Stomach smooth muscle (tissue), 2 donors: Measurements from ENCODE around the gene METTL14.
"Not testable (repeated sequence)": the region's sequence is repeated elsewhere in the genome, so short reads cannot be mapped to it uniquely, and the experiment has no call there.

Experiments used
- H3K27ac ChIP-seq: one replicate; pipeline ENCODE4 v1.7.0; 2013; ENCODE audit warnings: mild to moderate bottlenecking, low read length, inconsistent platforms
- H3K27me3 ChIP-seq, 2 donors: one replicate each; pipeline ENCODE4 v1.7.0; 2013; ENCODE audit warnings: low read length in 2 of 2; ENCODE audit not compliant: insufficient read depth in 2 of 2, control insufficient read depth in 1 of 2
- H3K36me3 ChIP-seq, 2 donors: one replicate each; pipeline ENCODE4 v1.7.0; 2013; ENCODE audit warnings: low read length in 2 of 2; ENCODE audit not compliant: control insufficient read depth in 2 of 2, insufficient read depth in 2 of 2
- H3K4me1 ChIP-seq: one replicate; pipeline ENCODE4 v1.7.0; 2013; ENCODE audit warnings: low read length; ENCODE audit not compliant: control insufficient read depth, insufficient read depth
- H3K4me3 ChIP-seq, 2 donors: one replicate each; pipeline ENCODE4 v1.7.0; 2013; ENCODE audit warnings: low read length in 2 of 2
- H3K9ac ChIP-seq, 2 donors: one replicate each; pipeline ENCODE4 v1.7.0; 2013; ENCODE audit warnings: low read length in 2 of 2, mild to moderate bottlenecking in 1 of 2
- H3K9me3 ChIP-seq, 2 donors: one replicate each; pipeline ENCODE4 v1.7.0; 2013; ENCODE audit warnings: low read length in 2 of 2; ENCODE audit not compliant: control insufficient read depth in 2 of 2
- donor health status: healthy.
- donor health status: Pancreatic carcinoma.

The METTL14 gene

GRCh38 chr4:118684873-118685811, at the start of gene METTL14:
METTL14 (plus strand) TSS chr4:118685392; CDS start chr4:118685535, 143 bp downstream.
- peak within 1 kb of the TSS; percentile 84 to 97 for H3K9ac ChIP-seq
- no peaks in the 10 kb centered on the region for H3K27me3 ChIP-seq
- H3K36me3 ChIP-seq, result peaks cover 3 to 7% of the 10 kb centered on the region in 2 donors
- peaks cover 3% of the 10 kb centered on the region for H3K4me1 ChIP-seq
- H3K4me3 ChIP-seq, result peak within 1 kb of the TSS; percentile 94 to 95
- peak within 1 kb of the TSS; percentile 89 for H3K27ac ChIP-seq
- H3K9me3 ChIP-seq, result no peaks in the 10 kb centered on the region

DNA sequence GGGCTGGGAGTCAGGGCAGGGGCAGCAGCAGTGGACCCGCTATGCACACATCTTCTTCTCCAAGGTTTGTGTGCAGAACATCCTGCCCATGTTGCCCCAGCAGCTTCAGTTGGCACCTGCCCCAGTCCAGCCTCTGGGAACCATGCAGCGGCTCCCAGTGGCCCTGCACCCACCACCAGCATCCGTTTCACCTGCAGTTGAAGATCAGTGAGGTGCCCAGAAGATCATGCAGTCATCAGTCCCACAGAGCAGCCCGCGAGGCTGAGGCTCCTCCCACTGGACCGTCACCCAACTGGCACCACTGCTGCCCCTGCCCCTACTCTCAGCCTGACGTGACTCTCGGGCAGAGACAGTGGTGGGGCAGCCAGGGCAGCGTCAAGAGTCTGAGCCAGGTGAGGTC, 49.1 kb upstream of the METTL14 start:
- H3K27ac ChIP-seq, H3K27me3 ChIP-seq, H3K36me3 ChIP-seq, H3K4me1 ChIP-seq, H3K9ac ChIP-seq, H3K4me3 ChIP-seq, H3K9me3 ChIP-seq: not testable (repeated sequence)

DNA sequence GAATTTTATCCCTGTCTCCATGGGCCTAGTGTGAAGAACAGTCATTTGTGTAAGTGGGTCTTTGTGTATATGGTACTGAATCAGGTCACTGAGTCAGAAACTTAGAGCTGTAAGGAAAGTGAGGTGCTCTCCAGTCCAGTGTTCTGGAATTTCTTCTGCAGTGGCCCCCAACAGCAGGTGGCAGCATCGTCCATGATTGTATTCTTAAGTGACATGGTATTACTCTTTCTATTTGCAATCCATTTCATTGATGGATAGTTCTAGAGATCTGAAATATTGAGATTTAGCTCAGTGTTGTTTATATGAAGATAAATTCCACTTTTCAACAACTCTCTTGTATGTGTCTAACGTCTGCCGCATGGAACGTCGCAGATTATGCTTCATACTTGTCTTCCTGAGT, 20.5 kb upstream of the METTL14 start:
- H3K4me1 ChIP-seq, H3K27me3 ChIP-seq, H3K4me3 ChIP-seq, H3K9me3 ChIP-seq, H3K36me3 ChIP-seq, H3K9ac ChIP-seq, H3K27ac ChIP-seq: not testable (repeated sequence)

- not testable (repeated sequence) for H3K9me3 ChIP-seq, H3K27ac ChIP-seq, H3K9ac ChIP-seq, H3K36me3 ChIP-seq, H3K4me3 ChIP-seq, H3K27me3 ChIP-seq, H3K4me1 ChIP-seq
These were observed 16.0 kb upstream of the METTL14 start for GRCh38 chr4:118669220-118669619.

DNA sequence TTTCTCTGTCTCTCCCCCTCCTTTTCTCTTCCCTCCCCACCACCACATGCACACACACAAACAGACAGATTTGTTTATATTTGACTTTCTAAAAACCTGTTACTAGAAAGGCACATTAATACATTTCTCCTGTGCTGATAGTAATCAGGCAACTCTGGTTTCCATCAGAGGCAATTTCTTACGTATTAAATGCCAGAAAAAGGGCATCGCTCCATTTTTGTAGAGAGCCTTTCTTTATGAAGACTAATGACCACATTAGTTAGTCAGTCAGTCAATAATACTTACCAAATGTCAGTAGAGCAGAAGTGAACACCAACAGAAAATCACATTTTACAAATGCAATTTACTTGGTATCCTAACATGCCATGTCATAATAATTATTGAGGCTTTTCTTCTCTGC, 14.2 kb upstream of the METTL14 start:
- not testable (repeated sequence) for H3K9me3 ChIP-seq, H3K4me1 ChIP-seq, H3K27ac ChIP-seq, H3K4me3 ChIP-seq, H3K9ac ChIP-seq, H3K27me3 ChIP-seq, H3K36me3 ChIP-seq

- no peaks in the 10 kb centered on the region for H3K4me1 ChIP-seq
- no peaks in the 10 kb centered on the region for H3K27me3 ChIP-seq
- no peak overlapping the region for H3K9ac ChIP-seq
- no peak overlapping the region for H3K4me3 ChIP-seq
- no peaks in the 10 kb centered on the region for H3K36me3 ChIP-seq
- no peak overlapping the region for H3K27ac ChIP-seq
- no peaks in the 10 kb centered on the region for H3K9me3 ChIP-seq
These were observed 9.1 kb upstream of the METTL14 start for GRCh38 chr4:118676128-118676527.

DNA sequence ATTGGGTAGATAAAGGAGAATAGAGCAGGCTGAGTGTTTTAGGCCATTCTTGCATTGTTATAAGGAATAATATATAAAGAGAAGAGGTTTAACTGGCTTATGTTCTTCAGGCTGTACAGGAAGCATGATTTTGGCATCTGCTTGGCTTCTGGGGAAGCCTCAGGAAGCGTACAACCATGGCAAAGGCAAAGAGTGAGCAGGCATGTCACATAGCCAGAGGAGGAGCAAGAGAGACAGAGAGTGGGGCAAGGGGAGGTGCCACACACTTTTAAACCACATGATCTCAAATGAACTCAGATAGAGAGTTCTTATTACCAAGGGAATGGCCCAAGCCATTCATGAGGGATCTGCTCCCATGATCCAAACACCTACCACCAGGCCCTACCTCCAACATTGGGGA, 4.4 kb upstream of the METTL14 start:
- no peak overlapping the region for H3K4me3 ChIP-seq
- H3K9me3 ChIP-seq, result no peaks in the 10 kb centered on the region
- no peaks in the 10 kb centered on the region for H3K27me3 ChIP-seq
- H3K9ac ChIP-seq, result no peak overlapping the region
- H3K27ac ChIP-seq, result no peak overlapping the region
- no peaks in the 10 kb centered on the region for H3K4me1 ChIP-seq
- no peaks in the 10 kb centered on the region for H3K36me3 ChIP-seq

- H3K9ac ChIP-seq, result no peak overlapping the region
- no peaks in the 10 kb centered on the region for H3K9me3 ChIP-seq
- H3K4me3 ChIP-seq, result no peak overlapping the region
- no peak overlapping the region for H3K27ac ChIP-seq
- peaks cover 3% of the 10 kb centered on the region for H3K4me1 ChIP-seq
- H3K36me3 ChIP-seq, result no peaks in the 10 kb centered on the region
- no peaks in the 10 kb centered on the region for H3K27me3 ChIP-seq
These were observed 2.3 kb upstream of the METTL14 start for GRCh38 chr4:118682928-118683327.

GRCh38 chr4:118683513-118683912, 1.7 kb upstream of the METTL14 start:
- Histone ChIP-seq H3K9ac (no peak overlapping the region), H3K4me1 (peaks cover 3% of the 10 kb centered on the region), H3K27me3 (no peaks in the 10 kb centered on the region), H3K27ac (no peak overlapping the region), H3K36me3 (no peaks in the 10 kb centered on the region), H3K4me3 (no peak overlapping the region), H3K9me3 (no peaks in the 10 kb centered on the region)

DNA sequence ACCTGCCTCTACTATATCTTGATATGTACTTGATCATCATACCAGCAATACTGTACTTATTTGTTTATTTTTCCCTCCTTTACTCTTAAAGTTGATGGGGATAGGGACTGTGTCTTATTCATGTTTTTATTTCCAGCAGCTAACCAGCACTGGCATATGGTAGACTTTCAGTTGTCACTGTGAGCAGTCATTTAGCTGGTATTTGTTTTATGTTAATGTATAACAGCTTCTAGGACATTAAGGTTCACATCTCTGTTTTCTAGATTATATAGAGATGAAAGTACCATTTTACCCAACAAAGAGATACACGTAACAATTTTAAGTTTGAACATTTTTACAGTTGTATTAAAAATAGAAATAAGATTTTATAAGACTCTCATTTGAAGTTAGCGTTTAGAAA, 17.9 kb downstream of the METTL14 start:
- no peaks in the 10 kb centered on the region for H3K4me1 ChIP-seq
- no peaks in the 10 kb centered on the region for H3K27me3 ChIP-seq
- no peak overlapping the region for H3K27ac ChIP-seq
- H3K4me3 ChIP-seq, result no peak overlapping the region
- H3K9me3 ChIP-seq, result no peaks in the 10 kb centered on the region
- H3K9ac ChIP-seq, result no peak overlapping the region
- peaks cover 22 to 26% of the 10 kb centered on the region in 2 donors for H3K36me3 ChIP-seq

- H3K4me3 ChIP-seq, result no peak overlapping the region
- H3K27me3 ChIP-seq, result no peaks in the 10 kb centered on the region
- H3K9me3 ChIP-seq, result no peaks in the 10 kb centered on the region
- H3K4me1 ChIP-seq, result no peaks in the 10 kb centered on the region
- peaks cover 8 to 13% of the 10 kb centered on the region in 2 donors for H3K36me3 ChIP-seq
- H3K9ac ChIP-seq, result no peak overlapping the region
- H3K27ac ChIP-seq, result no peak overlapping the region
These were observed 25.9 kb downstream of the METTL14 start for GRCh38 chr4:118711052-118711451.
